Astrocyte of the hippocampus (primary cell): ENCODE measurements around the gene MCF2L2.
A peak's percentile ranks its signal among the peaks of the same experiment; 100 is the strongest.
"Not testable (repeated sequence)": the region's sequence is repeated elsewhere in the genome, so short reads cannot be mapped to it uniquely, and the experiment has no call there.

Experiments used
- DNase-seq: peaks from one replicate; pipeline ENCODE4 v3.0.0; 2011; ENCODE audit warnings: low read depth, low spot score

Gene MCF2L2

DNA sequence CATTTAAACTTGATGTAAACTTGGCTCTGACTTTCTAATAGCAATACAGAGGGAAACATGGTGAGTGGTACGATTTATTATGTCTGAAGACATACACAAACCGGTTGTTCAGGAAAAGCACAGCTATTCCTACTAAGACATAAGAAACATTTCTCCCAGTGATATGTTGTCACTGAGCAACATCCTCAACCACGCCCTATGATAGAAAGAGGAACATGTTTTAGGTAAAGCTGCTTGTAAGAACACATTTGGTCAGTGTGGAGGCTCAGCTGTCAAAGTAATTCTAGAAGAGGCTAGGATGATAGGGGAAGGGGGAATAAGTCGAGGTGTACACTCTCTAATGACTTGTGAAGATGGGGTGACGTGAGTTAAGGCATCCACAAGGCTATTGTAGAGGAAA lies 218.1 kb downstream of the MCF2L2 start:
- DNase-seq: no peak

DNA sequence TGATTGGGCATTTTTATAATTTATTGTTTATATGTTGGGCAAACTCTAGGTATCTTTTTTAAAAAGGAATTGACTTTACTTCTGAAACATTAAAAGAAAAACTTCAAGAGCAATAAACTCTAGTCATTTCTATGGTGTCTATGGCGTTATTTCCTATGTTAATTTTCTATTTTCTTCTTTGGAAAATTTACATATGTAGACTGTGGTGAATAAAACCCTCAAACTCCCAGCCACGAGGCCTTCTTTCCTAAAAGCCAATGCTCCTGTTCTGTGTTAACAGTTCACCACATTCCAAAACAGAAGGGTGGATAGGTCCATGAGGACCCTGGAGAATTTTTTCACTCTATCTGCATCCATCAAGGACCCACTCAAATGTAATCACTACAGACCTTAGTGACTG lies 219.6 kb downstream of the MCF2L2 start:
- DNase-seq: no peak

DNA sequence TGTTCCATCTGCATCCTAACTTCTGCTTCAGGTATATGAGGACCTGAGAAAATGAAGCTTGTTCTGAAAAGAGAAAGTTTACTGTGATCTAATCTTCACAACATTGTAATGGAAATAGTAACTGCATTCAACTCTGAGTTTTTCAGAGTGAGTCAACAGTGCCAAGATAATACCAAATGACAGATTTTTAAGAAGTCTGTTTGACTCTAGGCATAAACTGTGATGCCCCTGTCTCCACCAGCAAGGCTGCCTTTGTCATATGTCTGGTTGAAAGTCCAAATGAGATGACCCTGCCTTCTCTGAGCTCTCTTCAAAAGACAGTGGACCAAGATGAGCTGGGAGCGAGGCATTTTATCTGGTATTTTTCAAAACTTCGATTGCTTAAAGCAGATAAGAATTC lies 220.2 kb downstream of the MCF2L2 start:
- DNase-seq: no peak

DNA sequence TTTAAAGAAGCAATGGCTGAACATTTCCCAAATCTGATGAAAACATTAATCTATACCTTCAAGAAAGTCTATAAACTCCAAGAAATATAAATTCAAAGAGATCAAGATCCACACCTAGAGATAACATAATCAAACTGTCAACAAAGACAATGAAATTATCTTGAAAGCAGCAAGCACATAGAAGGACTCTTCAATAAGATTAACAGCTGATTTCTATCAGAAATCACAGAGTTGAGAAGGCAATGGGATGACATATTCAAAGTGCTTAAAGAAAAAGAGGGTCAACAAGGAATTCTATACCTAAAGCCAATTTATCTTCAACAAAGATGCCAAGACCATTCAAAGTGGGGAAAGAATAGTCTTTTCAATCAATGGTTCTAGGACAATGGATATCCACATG lies 224.7 kb downstream of the MCF2L2 start:
- DNase-seq: no peak

DNA sequence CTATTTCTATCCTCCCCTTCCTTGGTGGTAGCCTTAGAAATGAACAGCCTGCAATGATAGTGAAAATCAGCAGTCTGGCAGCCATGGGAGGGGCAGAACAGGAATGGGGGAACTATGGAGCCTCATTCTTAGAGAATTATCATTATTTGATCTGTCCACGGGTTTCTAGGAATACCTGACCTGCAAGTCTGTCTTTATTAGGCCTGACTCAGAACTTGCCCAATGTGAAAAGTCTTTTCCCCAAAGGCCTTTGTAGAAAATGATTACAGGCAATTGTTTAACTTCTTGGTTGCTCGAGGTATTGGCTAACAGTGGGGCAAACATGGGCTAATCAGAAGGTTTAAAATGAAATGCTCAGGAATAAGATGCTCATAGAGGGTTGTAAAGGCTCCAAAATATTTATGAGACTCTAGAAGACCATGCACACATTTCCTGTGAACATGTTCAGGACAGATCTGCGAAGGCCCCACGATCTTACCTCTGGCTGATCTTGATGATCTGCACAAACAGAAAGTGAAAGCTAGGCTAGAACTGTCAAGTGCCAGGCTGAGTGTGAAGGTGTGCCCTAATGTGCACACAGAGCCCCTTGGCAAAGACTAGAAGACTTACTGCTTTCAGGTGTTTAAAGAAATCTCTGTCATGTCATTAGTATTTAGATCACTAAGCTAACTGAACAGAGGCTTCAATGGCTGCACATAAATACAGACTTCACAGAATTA lies 226.3 kb downstream of the MCF2L2 start:
- DNase-seq: no peak

DNA sequence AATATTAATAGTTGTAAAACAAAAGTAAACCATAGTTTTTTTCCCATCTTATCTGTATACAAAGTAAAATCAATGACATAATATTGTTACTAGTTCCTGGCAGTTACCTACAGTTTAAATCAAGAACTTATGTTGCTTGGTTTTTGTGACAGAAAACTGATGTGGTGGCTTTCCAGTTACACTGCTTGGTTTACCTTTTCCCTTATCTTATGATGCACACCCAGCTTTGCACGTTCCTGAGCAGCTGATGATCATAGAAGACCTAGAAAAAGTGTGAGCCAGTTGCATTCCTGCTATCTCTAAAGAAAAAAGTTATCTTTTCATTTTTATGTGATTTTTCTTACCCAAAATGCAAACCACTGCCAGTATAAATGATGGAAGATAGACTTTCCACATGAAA lies 229.5 kb downstream of the MCF2L2 start:
- no peak for DNase-seq

DNA sequence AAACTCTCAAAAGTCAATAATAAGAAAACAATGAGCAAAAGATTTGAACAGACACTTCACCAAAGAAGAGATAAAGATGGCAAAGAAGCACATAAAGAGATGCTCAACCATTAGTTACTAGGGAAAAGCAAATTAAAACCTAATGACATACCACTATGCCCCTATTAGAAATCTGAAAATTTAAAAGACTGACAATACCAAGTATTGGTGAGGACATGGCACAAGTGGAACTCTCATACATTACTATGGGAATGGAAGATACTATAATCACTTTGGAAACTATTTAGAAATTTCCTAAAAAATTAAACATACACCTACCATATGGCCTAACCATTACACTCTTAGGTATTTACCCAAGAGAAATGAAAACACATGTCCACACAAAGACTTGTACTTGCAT lies 230.7 kb downstream of the MCF2L2 start:
- DNase-seq: no peak

DNA sequence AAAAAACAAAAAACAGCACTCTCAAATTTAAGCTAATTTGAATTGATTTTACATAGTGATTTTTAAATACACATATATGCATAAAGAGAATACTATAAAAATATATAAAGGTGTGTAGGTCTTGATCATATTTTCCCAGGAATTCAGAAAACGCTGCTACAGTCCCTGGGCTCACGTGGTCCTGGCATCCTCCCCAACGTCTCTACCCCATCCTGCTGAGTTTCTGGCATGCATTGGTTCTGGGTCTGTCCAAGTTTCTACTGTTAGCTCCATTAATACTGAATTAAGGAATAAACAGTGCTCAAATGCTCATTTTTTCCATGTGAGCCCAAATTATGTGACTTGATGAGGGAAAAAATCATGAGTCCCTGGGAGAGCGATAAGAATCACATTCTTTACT lies 233.2 kb downstream of the MCF2L2 start:
- DNase-seq: no peak

DNA sequence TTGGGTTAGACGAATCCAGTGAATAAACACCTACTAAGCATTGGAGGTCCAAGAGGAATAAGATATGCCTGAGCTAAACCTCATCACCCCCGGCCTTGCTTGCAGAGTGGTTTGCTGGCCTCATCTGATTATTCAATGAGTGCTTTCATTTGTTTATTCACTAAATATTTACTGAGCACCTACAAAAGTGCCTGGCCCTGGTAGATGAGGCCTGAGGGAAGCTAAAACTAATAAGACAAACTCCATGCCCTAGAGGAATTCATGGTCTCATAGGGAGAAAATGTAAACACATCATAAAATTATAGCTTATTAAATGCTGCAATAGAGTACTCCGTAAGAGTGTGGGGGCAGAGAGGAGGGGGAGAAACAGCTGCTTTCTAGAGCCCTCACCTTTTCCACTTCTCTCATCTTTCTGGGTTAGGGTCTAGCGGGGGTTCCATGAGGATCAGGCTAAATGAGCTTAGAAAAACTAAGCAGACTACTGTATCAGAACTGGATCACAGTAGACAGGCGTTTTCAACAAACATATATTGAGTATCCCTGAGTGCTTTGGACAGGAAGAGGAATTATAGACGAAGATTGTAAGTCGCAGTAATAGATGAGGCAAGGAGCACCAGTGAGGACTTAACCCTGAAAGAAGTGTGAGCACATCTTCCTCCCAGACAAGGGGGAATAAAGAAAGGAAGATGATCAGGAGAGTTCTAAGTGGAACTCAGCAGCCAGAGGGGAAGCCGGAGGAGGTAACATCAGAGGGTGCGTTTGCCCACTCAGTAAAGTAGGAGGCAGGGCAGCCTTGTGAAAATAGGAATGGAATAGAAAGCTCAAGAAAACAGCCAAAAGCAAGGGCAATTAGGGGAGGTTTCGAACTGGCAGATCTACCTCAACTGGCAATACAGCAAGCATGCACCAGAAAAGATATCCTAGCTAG lies 234.4 kb downstream of the MCF2L2 start:
- no peak for DNase-seq

DNA sequence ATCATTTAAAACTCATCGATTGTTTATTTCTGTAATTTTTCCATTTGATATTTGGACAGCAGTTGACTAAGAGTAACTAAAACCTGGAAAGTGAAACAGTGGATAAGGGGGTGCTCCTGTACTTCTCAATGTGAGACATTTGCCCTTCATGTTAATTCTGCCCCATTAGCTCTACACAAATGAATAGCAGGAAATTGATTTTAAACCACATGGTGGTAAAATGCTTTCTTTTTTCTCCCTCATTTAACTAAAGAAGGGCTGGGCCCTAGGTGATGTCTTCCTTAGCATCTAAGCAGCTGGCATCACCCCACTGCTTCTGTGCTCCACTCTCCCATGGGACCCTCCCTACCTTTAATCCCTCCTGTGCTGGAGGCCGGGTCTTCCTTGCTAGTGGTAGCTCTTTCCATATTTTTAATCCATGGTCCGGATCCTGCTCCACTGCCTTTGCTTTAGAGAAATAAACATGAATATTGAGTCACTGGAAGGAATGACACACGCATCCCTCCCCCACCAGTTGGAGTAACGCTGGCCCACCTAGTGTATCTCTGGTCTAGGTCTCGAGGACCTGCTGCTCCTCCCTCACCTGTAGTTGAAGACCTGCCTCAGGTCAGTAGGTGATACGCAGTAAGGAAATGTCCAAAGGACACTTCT lies 235.6 kb downstream of the MCF2L2 start:
- no peak for DNase-seq

DNA sequence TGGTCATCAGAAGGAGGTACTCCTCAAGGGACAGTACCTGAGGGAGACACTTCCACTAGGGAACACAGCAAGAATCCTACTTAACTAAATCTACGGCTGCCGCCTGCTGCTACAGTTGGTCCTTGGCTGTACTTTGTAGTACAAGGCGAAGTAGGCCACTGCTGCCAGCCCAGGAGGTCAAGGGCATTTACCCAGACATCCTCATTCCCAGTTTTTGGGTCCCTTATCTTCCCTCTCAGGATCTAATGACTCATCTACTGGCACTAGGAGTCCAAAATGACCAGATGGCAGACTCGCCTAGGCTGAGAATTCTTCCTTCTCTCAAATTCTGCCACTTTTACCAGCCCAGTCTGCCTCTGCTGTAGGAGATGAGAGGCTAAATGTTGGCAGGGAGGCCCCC lies 238.8 kb downstream of the MCF2L2 start:
- no peak for DNase-seq

DNA sequence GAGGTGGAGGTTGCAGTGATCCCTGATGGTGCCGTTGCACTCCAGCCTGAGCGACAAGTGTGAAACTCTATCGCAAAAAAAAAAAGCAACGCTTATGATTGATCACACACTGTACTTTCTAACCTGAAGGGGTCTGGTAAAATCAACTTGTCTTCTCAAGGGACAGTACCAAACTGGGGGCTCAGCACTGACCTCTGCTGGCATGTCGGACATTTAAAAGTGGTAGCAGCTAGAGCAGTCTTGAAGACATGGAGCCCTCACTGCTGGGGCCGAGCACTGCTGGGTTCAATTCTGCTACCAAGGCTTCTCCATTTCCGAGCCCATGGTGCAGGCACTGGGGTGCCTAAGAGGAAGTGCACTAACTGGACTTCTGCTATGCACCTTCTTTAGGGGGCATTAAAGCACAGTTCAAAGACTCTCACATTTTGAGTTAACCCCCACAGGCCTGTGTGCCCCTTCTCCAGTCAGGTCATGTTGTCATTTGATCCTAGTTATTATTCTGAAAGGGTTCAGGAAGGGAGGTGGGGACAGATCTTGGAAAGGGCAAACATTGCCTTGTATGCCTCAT lies 239.4 kb downstream of the MCF2L2 start:
- DNase-seq: no peak

DNA sequence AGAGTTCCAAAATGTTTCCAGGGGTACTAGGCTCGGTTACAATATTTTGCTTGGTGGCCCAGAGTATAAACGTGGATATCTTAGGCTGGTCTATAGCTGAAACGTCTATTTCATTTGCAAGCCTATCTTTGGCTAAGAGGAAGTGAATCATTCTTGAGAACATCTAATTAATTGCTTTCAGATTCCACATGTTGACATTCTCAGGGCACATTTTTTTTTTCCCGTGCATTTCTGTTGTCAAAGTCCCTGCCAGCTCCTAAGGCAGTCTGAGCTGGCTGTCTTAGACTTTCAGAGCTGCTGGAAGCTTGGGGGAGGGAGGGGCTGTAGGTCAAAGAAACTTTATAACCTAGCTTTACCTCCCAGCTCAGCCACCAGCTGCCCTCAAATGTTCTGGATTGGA lies 242.7 kb downstream of the MCF2L2 start:
- peak; percentile 73 for DNase-seq

DNA sequence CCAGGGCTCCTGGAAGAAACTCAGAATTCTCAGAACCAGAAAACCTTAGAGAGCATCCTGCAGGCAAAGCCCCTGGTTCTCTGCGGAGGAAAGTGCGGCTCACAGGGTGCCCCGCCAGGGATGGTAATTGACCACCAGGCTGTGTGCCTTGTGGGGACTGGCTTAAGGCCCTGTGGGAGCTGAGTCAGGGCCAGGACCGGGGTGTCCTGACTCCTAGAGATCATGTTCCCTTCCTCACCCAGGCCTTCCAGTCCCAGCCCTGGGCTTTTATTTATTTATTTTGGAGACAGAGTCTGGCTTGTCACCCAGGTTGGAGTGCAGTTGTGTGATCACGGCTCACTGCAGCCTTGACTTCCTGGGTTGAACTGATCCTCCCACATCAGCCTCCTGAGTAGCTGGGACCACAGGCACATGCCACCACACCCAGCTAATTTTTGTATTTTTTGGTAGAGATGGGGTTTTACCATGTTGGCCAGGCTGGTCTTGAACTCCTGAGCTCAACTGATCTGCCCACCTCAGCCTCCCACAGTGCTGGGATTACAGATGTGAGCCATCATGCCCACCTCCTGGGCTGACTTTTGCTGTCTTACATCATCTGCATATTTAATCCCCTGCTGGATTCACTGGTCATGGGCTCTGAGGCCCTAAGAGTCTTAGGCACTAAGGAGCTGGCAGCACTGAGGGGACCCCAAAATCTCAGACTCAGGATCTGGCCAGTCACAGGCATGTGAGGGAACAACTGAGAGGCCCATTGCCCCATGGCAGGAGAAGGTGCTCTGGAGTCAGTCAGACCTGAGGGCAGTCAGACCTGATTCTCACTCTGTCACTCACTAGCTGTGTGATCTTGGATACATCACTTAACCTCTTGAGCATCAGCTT lies 245.4 kb downstream of the MCF2L2 start:
- no peak for DNase-seq

DNA sequence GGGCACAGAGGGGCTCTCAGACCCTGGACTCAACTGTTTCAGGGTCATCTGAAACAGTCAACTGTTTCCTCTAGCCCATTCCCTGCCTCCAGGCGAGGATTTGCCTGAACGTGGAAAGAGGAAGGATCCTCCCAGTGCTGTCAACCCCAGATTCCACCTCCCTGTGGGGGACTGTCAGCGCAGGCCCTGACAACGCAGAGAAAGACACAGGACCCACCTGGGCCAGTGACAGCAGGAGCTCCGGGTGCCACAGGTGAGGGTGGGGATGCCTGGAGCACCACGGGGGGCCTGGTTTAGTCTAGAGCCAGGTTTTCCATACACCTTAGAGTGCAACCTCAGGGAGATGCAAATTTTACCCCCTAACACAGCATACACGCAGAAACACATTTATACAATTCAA lies 246.3 kb downstream of the MCF2L2 start:
- no peak for DNase-seq

DNA sequence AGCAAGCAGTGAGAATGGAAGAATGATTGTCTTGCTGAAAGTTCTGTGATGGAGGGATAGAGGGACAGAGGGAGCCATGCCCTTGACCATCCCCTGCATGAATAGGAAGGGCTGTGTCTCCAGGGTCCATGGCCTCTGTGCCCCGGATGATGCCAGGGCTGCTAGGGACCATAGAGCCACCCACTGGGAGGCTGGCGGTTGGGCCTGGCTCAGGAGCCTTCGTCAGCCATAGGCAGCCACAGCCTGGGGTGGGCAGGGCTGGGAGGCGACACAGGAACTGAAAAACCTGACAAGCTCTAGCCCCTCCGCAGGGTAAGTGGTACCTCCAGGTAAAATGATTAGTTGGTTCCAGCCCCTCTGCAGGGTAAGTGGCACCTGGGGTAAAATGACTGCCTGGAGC lies 246.8 kb downstream of the MCF2L2 start:
- no peak for DNase-seq

DNA sequence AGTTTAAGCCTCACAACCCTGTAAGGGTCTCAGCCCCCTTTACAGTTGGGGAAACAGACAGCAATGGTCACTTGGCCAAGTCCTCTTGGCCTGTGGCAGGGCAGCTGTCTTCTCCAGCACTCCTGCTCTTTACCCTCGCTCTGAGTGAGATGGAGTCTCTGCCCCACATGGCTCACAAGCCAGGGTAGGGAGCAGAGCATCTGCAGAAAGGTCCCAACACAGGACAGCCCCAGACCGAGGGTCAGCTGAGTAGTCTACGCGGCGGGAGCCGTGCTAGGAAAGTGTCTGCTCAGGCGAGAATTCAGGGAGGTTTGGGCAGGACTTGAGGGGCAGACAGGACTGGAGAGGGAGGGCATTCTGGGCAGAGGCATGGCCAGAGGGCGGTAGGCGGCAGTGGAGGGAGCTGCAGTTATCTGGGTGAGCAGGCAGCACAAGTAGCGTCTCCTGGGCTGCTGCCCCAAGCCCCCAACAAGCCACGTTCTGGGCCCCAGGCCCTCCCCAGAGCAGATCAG lies 247.6 kb downstream of the MCF2L2 start:
- DNase-seq: no peak

DNA sequence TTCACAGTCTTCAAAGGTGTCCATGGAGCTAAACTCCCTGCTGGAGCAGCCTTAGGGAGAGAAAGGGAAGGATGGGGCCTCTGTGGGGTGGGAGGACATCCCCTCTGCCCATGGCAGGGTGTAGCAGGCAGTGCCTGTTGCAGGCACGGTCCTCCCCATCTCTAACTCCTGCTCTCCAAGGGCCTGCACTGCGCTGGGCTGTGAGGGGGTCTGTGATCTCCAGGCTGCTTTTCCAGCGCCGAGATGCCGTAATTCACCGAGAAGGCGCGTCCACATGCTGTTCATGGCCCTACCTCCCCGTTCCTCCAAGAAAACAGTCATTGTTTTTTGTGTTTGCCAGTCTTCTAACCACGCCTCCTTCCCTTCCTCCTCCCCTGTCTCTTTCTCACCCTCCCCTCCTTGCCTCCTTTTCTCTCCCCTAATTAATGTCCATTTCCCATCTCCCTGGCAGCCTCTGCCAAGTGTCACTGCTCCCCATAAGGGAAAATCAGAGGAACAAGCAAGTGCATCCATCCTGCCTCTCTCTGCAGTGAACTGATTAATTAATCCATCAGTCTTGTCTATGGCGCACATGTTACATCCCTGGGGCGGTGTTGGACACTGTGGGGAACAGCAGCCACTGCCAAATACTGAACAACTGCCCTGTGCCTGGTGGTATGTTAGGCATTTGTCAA lies 248.2 kb downstream of the MCF2L2 start:
- peak; percentile 47 for DNase-seq

DNA sequence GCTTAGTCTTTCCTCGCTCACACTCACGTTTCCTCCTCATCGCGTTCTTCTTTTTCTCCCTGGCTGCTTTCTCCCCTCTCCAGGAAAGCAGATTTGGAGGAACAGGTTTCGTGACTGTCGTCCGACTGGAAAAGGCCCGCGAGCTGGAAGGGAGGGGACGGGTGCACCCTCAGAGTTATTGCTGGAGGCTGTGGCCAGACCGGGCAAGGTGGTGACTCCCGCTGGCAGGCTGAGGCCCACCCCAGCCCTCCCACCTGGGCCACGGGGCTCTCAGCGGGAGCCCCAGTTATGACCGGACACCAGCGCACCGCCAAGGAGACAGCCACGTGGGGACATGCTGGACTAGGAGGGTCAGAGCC lies 248.9 kb downstream of the MCF2L2 start:
- not testable (repeated sequence) for DNase-seq

DNA sequence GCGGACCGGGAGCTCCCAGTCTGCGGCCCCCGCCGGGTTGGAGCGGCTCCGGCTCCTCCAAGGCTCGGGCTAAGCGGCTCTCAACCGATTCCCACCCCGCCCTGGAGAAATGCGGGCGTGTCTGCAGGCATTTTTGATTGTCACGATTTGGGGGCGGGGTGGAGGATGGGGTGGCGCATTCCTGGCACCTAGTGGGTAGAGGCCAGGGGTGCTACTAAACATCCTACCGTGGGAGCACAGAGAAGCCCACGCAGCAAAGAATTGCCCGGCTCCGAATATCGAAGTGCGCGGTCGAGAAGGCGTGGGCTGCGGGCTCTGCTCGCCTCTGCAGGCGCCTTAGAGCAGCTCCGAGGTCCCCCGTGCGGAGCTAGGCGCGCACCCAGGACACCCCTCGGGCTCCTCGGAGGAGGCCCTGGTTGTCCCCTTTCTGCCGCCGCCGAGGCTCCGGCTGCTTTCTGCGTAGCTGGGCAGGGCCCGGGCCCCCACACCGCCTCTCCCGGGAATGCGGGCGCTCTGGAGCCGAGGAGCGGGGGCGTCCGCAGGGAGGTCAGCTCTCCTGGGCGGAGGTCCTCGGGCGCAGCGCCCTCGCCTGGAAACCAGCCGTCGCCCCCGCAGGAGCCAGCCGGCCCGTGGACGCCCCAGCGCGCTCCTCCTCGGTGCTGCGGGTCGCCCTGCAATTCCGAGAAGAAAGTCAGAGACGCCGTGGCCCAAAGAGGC lies 249.4 kb downstream of the MCF2L2 start:
- peak; percentile 62 for DNase-seq
